ENCODE results near the gene ARID3A.

GRCh38 chr19:896434-896833, 29.4 kb upstream of the ARID3A start:
- TF ChIP-seq, protein P1, sequence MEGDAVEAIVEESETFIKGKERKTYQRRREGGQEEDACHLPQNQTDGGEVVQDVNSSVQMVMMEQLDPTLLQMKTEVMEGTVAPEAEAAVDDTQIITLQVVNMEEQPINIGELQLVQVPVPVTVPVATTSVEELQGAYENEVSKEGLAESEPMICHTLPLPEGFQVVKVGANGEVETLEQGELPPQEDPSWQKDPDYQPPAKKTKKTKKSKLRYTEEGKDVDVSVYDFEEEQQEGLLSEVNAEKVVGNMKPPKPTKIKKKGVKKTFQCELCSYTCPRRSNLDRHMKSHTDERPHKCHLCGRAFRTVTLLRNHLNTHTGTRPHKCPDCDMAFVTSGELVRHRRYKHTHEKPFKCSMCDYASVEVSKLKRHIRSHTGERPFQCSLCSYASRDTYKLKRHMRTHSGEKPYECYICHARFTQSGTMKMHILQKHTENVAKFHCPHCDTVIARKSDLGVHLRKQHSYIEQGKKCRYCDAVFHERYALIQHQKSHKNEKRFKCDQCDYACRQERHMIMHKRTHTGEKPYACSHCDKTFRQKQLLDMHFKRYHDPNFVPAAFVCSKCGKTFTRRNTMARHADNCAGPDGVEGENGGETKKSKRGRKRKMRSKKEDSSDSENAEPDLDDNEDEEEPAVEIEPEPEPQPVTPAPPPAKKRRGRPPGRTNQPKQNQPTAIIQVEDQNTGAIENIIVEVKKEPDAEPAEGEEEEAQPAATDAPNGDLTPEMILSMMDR (IDR thresholded peaks at IDR 0.05) = no peak
- no peak for TF ChIP-seq POLR2A (IDR thresholded peaks at IDR 0.05)

All from uterus (tissue), 2 donors.